ENCODE measurements around the gene MPL. TPM values are rescaled to one million over a fixed set of nuclear protein-coding genes. Genes with fewer than 3 reads are reported as not detected.

Gene MPL
- total RNA-seq, 1 donor from 2014 or later = not detected

DNA sequence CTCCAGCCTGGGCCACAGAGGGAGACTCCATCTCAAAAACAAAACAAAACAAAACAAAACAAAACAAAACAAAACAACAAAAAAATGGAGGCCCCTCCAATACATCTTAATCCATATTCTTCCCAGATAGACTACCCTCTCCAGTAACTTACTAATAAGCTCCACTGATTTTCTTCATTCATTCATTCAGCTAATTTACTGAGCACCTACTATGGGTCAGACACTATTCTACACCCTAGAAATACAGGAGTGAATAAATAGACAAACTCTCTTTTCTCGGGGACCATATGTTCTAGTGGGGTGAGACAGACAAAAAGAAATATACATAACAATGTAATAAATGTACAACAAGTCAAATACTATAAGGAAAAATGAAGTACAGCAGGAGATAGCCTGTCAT is 13.4 kb downstream of the MPL start:
- Histone ChIP-seq H3K9ac (ENCODE audit: low read length) (no peak overlapping the region), H3K36me3 (ENCODE audit: insufficient read depth, low read length) (no peaks in the 10 kb centered on the region), H3K4me3 (ENCODE audit: insufficient read depth, low read depth, low read length) (no peak overlapping the region), H4K20me1 (ENCODE audit: insufficient read depth, low read length) (no peaks in the 10 kb centered on the region), H3K27me3 (ENCODE audit: insufficient read depth, low read length) (no peaks in the 10 kb centered on the region), H3K4me1 (ENCODE audit: insufficient read depth, low read length) (peaks cover 17% of the 10 kb centered on the region), H2AFZ (ENCODE audit: low read depth, low read length) (no peak overlapping the region), H3K4me2 (ENCODE audit: low read length) (no peak overlapping the region), H3K79me2 (ENCODE audit: insufficient read depth, low read length) (no peaks in the 10 kb centered on the region), H3K27ac (ENCODE audit: low read depth, low read length) (no peak overlapping the region), H3K9me3 (ENCODE audit: insufficient read depth, low read depth, low read length) (no peaks in the 10 kb centered on the region)
- H3K27ac Mint-ChIP-seq (ENCODE audit: unreplicated experiment) = no peak overlapping the region
- H3K36me3 Mint-ChIP-seq (ENCODE audit: low read depth, unreplicated experiment) = no peaks in the 10 kb centered on the region
- no peaks in the 10 kb centered on the region for H3K27me3 Mint-ChIP-seq (ENCODE audit: low read depth, unreplicated experiment)
- TF ChIP-seq EZH2 (IDR thresholded peaks at IDR 0.05; ENCODE audit: insufficient read depth, low read length) = no peak
- TF ChIP-seq, protein P1, sequence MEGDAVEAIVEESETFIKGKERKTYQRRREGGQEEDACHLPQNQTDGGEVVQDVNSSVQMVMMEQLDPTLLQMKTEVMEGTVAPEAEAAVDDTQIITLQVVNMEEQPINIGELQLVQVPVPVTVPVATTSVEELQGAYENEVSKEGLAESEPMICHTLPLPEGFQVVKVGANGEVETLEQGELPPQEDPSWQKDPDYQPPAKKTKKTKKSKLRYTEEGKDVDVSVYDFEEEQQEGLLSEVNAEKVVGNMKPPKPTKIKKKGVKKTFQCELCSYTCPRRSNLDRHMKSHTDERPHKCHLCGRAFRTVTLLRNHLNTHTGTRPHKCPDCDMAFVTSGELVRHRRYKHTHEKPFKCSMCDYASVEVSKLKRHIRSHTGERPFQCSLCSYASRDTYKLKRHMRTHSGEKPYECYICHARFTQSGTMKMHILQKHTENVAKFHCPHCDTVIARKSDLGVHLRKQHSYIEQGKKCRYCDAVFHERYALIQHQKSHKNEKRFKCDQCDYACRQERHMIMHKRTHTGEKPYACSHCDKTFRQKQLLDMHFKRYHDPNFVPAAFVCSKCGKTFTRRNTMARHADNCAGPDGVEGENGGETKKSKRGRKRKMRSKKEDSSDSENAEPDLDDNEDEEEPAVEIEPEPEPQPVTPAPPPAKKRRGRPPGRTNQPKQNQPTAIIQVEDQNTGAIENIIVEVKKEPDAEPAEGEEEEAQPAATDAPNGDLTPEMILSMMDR (IDR thresholded peaks at IDR 0.05; ENCODE audit: insufficient read depth, low read depth, low read length) = no peak
- no peak overlapping the region for H3K4me3 Mint-ChIP-seq (ENCODE audit: unreplicated experiment)
- FAIRE-seq (no peak), DNase-seq (ENCODE audit: low read depth) (no peak)
- peaks cover 2% of the 10 kb centered on the region for H3K9me3 Mint-ChIP-seq (ENCODE audit: unreplicated experiment)
- H3K4me1 Mint-ChIP-seq (ENCODE audit: low read depth, unreplicated experiment) = peaks cover 6% of the 10 kb centered on the region

DNA sequence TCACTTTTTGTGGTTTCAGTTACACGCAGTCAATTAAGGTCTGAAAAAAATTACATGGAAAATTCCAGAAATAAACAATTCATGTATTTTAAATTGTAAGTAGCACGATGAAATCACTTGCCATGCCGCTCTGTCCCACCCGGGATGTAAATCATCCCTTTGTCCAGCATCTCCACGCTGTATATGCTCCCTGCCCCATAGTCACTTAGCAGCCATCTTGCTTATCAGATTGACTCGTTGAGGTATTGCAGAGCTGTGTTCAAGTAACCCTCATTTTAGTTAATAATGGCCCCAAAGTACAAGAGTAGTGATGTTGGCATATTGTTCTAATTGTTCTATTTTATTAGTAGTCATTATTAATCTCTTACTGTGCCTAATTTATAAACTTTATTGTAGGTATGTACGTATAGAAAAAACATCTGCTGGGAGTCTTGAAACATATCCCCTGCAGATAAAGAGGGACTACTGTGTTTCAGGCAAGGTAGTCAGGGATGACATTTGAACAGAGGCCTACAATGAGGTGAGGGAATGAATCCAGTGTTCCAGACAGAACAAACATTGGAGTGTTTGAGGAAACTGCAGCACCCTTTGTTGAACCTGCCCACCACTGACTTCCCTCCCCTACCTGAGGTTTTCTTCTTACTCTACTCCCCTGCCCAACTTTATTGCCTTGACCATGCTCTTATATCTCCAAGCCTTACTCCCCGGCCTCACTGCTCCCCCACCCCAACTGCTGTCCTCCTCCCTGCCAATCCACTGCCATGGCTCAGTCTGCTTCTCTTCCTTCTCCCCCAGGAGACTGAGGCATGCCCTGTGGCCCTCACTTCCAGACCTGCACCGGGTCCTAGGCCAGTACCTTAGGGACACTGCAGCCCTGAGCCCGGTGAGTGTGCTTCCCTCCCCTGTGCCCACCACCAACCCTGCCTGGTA is 14.1 kb downstream of the MPL start:
- H3K27ac ChIP-seq (ENCODE audit: low read depth, low read length) = no peak overlapping the region
- H3K79me2 ChIP-seq (ENCODE audit: insufficient read depth, low read length) = no peaks in the 10 kb centered on the region
- peaks cover 17% of the 10 kb centered on the region for H3K4me1 ChIP-seq (ENCODE audit: insufficient read depth, low read length)
- TF ChIP-seq EZH2 (IDR thresholded peaks at IDR 0.05; ENCODE audit: insufficient read depth, low read length) = no peak
- TF ChIP-seq, protein P1 (IDR thresholded peaks at IDR 0.05; ENCODE audit: insufficient read depth, low read depth, low read length) = no peak
- Mint-ChIP-seq H3K27ac (ENCODE audit: unreplicated experiment) (no peak overlapping the region), H3K36me3 (ENCODE audit: low read depth, unreplicated experiment) (no peaks in the 10 kb centered on the region), H3K27me3 (ENCODE audit: low read depth, unreplicated experiment) (no peaks in the 10 kb centered on the region), H3K4me1 (ENCODE audit: low read depth, unreplicated experiment) (peaks cover 6% of the 10 kb centered on the region), H3K9me3 (ENCODE audit: unreplicated experiment) (peaks cover 2% of the 10 kb centered on the region), H3K4me3 (ENCODE audit: unreplicated experiment) (no peak overlapping the region)
- FAIRE-seq = no peak
- no peak overlapping the region for H3K9ac ChIP-seq (ENCODE audit: low read length)
- H3K4me2 ChIP-seq (ENCODE audit: low read length) = no peak overlapping the region
- H3K9me3 ChIP-seq (ENCODE audit: insufficient read depth, low read depth, low read length) = no peaks in the 10 kb centered on the region
- H3K27me3 ChIP-seq (ENCODE audit: insufficient read depth, low read length) = no peaks in the 10 kb centered on the region
- no peaks in the 10 kb centered on the region for H4K20me1 ChIP-seq (ENCODE audit: insufficient read depth, low read length)
- no peak for DNase-seq (ENCODE audit: low read depth)
- H3K4me3 ChIP-seq (ENCODE audit: insufficient read depth, low read depth, low read length) = no peak overlapping the region
- no peaks in the 10 kb centered on the region for H3K36me3 ChIP-seq (ENCODE audit: insufficient read depth, low read length)
- H2AFZ ChIP-seq (ENCODE audit: low read depth, low read length) = no peak overlapping the region

DNA sequence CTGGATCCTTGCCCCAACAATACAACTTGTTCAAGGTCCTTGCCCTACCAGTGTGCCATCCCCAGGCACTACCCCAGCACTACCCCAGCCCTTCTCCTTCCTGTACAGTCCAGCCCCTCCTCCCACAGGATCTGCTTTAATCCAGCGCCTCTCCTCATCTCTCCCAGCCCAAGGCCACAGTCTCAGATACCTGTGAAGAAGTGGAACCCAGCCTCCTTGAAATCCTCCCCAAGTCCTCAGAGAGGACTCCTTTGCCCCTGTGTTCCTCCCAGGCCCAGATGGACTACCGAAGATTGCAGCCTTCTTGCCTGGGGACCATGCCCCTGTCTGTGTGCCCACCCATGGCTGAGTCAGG is 14.7 kb downstream of the MPL start:
- no peaks in the 10 kb centered on the region for H3K27me3 ChIP-seq (ENCODE audit: insufficient read depth, low read length)
- DNase-seq (ENCODE audit: low read depth) (no peak), FAIRE-seq (no peak)
- H3K4me3 ChIP-seq (ENCODE audit: insufficient read depth, low read depth, low read length) = no peak overlapping the region
- Mint-ChIP-seq H3K27me3 (ENCODE audit: low read depth, unreplicated experiment) (no peaks in the 10 kb centered on the region), H3K36me3 (ENCODE audit: low read depth, unreplicated experiment) (no peaks in the 10 kb centered on the region), H3K4me3 (ENCODE audit: unreplicated experiment) (no peak overlapping the region), H3K9me3 (ENCODE audit: unreplicated experiment) (peaks cover 2% of the 10 kb centered on the region), H3K27ac (ENCODE audit: unreplicated experiment) (no peak overlapping the region), H3K4me1 (ENCODE audit: low read depth, unreplicated experiment) (peaks cover 6% of the 10 kb centered on the region)
- no peaks in the 10 kb centered on the region for H4K20me1 ChIP-seq (ENCODE audit: insufficient read depth, low read length)
- H3K27ac ChIP-seq (ENCODE audit: low read depth, low read length) = no peak overlapping the region
- no peak overlapping the region for H2AFZ ChIP-seq (ENCODE audit: low read depth, low read length)
- no peak overlapping the region for H3K9ac ChIP-seq (ENCODE audit: low read length)
- H3K4me2 ChIP-seq (ENCODE audit: low read length) = no peak overlapping the region
- TF ChIP-seq, protein P1 (IDR thresholded peaks at IDR 0.05; ENCODE audit: insufficient read depth, low read depth, low read length) = no peak
- no peak for TF ChIP-seq EZH2 (IDR thresholded peaks at IDR 0.05; ENCODE audit: insufficient read depth, low read length)
- peaks cover 17% of the 10 kb centered on the region for H3K4me1 ChIP-seq (ENCODE audit: insufficient read depth, low read length)
- no peaks in the 10 kb centered on the region for H3K9me3 ChIP-seq (ENCODE audit: insufficient read depth, low read depth, low read length)
- H3K79me2 ChIP-seq (ENCODE audit: insufficient read depth, low read length) = no peaks in the 10 kb centered on the region
- no peaks in the 10 kb centered on the region for H3K36me3 ChIP-seq (ENCODE audit: insufficient read depth, low read length)

Data from astrocyte (in vitro differentiated cells and primary cell).